GM21367 (cell line): Measurements from ENCODE around the gene B3GNT3.

Source experiments
- ATAC-seq: cut with Tn5 transposase; IDR thresholded peaks from one replicate; pipeline ENCODE4 v1.9.1; 2021; ENCODE audit not compliant: unreplicated experiment

Gene B3GNT3

GRCh38 chr19:17859533-17860330 is 64.8 kb downstream of the B3GNT3 start, which contains the start of gene RPL18A:
Gene RPL18A (plus strand): TSS chr19:17859910. CDS start chr19:17859957, 47 bp downstream.
- ATAC-seq, result peak; percentile 79

GRCh38 chr19:17860331-17860992 is 65.5 kb downstream of the B3GNT3 start:
- no peak for ATAC-seq

GRCh38 chr19:17860993-17861360 is 66.0 kb downstream of the B3GNT3 start:
- ATAC-seq, result no peak

- ATAC-seq, result no peak
Measured at GRCh38 chr19:17861542-17862402, 66.8 kb downstream of the B3GNT3 start.

- no peak for ATAC-seq
Measured at GRCh38 chr19:17862711-17863519, 68.0 kb downstream of the B3GNT3 start.
